NCI-H226 (cell line): ENCODE measurements around the gene NLK.
"Not testable (repeated sequence)": the region's sequence is repeated elsewhere in the genome, so short reads cannot be mapped to it uniquely, and the experiment has no call there.

Experiments
- DNase-seq: peaks from one replicate; pipeline ENCODE4 v3.0.0-alpha.2; 2015

Gene NLK

GRCh38 chr17:28119046-28119445, 76.6 kb downstream of the NLK start:
- no peak for DNase-seq

DNA sequence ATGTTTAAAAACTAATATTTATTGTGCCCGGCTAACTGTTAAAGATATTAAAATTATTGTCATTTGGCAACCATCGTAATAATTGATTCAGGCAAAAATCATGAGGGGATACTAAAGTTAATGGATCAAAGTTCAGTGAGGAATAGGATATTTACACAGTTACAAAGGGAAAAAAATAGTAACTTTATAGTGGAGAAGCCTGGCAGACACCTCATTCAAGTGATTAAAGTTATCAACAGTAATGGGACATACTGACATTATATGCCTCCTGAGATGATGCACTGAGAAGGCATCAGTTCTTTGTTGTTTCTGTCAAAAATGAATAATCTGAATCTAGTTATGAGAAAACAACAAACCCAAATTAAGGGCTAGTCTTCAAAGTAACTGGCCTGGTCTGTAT, 77.1 kb downstream of the NLK start:
- no peak for DNase-seq

GRCh38 chr17:28120766-28121165, 78.3 kb downstream of the NLK start:
- DNase-seq = no peak

- no peak for DNase-seq
Measured at GRCh38 chr17:28124962-28125361, 82.5 kb downstream of the NLK start.

DNA sequence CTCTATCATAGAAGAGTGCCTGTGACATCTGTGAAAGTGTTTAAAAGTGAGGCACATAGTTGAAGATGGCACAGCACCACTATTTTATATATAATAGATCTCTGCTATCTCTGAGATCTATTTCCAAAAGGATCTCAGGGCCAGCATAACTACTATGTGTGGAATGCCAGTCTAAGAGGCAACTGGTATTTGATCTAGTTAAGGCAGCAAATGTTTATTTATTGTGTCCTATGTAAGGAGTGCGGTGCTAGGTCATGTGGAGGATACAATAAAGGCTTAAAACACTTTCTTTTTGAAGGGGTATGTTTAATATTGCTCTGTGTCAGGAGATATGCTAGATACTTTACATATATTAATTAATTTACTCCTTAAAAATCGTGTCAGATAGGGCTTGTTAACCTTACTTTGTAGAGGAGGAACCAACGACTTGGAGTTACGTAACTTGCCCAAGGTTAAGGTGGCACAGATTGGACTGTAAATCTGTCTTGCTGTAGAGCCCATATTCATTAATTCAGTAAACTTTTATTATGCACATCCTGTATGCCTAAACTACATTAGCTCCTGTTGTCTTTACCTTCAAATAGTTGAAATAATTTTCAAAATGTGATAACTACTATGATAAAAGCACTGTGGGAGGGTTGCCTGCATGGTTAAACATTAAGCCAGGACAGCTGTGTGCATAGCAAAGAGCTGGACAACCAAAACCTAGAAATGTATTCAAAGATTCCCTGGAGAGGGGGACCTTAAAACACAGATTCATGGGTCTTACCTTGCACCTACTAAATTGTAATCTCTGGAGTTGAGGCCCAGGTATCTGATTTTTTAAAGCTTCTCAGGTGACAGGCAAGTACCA, 83.3 kb downstream of the NLK start:
- DNase-seq = no peak

GRCh38 chr17:28127196-28127595, 84.7 kb downstream of the NLK start:
- DNase-seq = no peak

GRCh38 chr17:28128779-28129178, 86.3 kb downstream of the NLK start:
- DNase-seq = no peak

GRCh38 chr17:28130472-28130871, 88.0 kb downstream of the NLK start:
- no peak for DNase-seq

DNA sequence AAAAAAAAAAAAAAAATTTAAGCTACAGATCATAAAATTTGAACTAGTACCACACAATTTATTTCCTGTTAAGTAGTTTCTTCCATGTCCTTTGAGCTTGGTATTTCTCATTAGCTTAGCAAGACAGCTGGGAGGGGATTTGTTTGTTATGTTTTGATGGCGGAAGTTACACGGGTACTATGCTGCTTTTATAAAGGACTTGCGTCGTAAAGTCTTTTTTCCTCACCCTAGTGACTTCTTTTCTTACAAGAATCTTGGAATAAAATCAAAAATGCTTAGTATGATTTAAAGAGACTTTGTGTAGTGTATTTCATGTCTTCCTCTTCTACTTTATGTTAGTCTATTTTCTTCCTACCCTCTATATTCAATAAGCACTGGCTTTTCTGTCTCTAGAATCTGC, 89.1 kb downstream of the NLK start:
- DNase-seq = no peak

GRCh38 chr17:28133562-28133970, 91.1 kb downstream of the NLK start:
- peak; percentile 27 for DNase-seq

DNA sequence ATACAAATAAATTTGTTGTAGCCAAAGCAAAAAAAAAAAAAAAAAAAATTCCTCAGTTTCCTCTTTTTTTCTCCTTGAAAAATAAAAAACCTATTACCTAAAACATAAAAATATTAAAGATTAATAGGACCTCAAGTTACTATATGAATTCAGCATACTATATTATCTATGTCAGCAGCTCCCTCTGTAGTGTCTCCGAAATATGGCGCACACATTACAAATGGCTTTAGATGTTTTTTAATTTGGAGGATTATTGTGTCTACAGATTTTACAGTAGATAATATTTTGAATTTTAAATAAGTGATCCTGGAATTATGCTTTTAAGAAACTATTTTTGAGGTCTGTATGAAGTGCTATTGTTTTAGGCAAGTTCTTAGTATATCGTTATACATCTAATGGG, 94.4 kb downstream of the NLK start:
- DNase-seq = no peak

DNA sequence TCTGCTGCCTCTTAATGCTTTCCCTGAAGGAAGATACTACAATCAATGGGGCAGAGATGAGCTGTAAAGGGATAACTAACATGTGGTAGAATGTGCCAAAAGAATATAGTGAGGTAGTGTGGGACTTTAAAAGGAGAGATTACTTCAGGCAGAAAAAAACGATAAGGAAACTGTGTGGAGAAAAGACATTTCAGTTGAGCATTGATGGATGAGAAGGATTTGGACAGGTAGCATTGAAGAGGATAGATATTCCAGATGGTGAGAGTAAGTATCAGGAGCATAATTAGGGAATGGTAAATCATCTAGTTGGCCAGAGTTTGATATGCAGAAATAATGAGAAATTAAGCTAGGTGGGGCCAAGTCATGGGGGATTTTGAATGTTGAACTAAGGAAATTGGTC, 97.3 kb downstream of the NLK start:
- no peak for DNase-seq

DNA sequence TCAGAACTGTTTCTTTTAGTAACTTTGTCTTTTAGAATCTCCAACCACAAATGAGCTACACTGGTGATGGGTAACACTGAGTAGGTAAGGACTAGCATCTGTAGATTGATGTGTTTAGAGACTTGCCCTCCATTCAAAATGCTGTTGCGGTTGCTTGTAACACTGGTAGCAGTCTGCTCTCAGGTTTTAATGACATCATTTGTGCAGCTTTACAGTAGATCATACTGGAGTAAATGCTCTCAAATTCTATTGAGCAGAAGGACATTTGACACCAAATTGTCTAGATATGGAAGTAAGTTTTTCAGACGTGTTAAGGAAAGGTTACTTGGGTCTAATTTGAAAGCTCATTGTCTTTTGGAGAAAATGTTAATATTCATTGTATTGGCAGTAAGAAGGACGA, 98.8 kb downstream of the NLK start:
- no peak for DNase-seq

- DNase-seq = no peak
Measured at GRCh38 chr17:28141773-28142172, 99.3 kb downstream of the NLK start.

DNA sequence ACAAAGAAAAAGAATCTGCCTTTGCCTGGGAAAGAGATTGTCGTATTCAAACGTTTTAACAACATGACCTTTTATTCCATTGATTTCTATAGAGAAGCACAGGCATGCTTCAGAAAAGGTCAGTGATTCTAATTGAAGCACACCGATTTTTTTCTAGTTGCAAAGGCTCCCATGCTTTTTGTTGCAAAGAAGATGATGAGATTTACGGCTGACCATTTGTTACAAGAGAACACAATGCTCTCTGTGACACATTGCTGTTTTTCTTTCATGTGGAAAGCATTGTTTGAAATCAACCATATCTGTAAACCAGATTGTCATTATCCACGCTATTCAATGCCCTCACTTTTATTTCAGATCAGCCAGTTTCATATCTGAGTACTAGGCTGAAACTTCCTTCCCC, 99.8 kb downstream of the NLK start:
- DNase-seq = no peak

GRCh38 chr17:28144019-28144418, 101.5 kb downstream of the NLK start:
- no peak for DNase-seq

DNA sequence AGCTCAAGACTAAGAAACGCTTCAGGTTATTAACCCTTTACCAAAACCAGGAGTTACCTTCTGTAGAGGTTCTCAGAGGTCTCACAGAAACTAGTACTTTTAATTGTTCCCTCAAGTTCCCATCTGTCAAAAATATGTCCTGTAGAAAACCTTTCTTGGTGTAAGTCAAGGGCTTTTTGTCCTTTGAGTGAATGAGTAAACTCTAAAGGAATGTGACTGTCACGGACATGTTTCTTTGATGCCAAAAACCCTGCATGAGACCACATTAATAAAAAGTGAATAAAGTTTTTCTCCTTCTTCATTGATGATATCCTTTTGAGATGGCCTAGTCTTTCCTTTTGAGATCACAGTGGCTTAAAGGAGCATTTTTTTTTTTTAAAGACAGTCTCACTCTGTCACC, 102.9 kb downstream of the NLK start:
- DNase-seq = no peak

- DNase-seq = no peak
Measured at GRCh38 chr17:28147017-28147416, 104.5 kb downstream of the NLK start.

- no peak for DNase-seq
Measured at GRCh38 chr17:28151001-28151400, 108.5 kb downstream of the NLK start.

GRCh38 chr17:28154214-28154613, 111.7 kb downstream of the NLK start:
- DNase-seq = no peak

GRCh38 chr17:28155405-28155804, 112.9 kb downstream of the NLK start:
- DNase-seq = not testable (repeated sequence)

GRCh38 chr17:28159004-28159403, 116.5 kb downstream of the NLK start:
- no peak for DNase-seq

GRCh38 chr17:28159924-28160323, 117.4 kb downstream of the NLK start:
- no peak for DNase-seq

DNA sequence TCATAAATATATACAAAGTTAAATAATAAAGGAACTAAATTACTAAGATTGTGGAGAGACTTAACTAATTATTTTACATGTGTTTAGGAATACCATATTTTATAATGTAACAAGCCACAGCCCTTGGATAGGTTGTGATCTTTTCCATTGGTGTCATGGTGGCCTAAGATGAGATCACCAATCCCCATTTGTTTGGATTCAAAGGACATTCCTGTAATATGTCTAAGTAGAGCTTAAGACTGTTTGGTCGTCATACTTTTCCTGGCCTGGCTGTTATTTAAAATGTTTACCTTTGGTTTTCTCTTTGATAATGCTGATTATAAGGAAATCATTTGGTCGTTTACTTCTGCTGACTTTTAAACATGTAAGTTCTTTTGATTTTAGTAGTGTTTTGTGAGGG, 118.1 kb downstream of the NLK start:
- DNase-seq = no peak

DNA sequence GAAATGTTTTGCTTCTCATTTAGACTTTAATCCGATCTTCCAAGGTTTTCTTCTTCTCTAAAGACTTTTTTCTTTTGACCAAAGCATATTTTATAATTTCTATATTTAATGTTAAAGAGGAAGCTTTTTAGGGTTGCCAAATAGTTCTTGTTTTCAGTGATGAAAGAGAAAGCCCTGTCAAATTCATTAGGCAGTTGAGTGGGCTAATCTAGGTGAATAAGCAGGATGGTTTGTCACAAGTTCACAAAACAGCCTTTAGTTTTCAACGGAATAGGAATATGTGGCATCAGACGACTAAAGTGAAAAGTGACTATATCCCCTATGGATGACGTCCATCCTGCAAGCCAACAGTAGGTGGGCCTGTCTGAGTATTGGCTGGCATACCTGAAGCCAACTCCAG, 118.8 kb downstream of the NLK start:
- no peak for DNase-seq
